HG02610 (cell line): ENCODE measurements around the gene ASAP2.

Source experiments
- ATAC-seq: cut with Tn5 transposase; IDR thresholded peaks from one replicate; pipeline ENCODE4 v1.9.1; 2021; ENCODE audit warnings: mild to moderate bottlenecking, moderate library complexity; ENCODE audit not compliant: unreplicated experiment

Gene ASAP2

GRCh38 chr2:9341337-9341887 lies 134.8 kb downstream of the ASAP2 start:
- ATAC-seq = no peak

- ATAC-seq = no peak
Observed at GRCh38 chr2:9342659-9343058, 136.0 kb downstream of the ASAP2 start.

- ATAC-seq = no peak
Observed at GRCh38 chr2:9343524-9343923, 136.9 kb downstream of the ASAP2 start.

- no peak for ATAC-seq
Observed at GRCh38 chr2:9344434-9344833, 137.8 kb downstream of the ASAP2 start.

GRCh38 chr2:9345343-9345742 lies 138.7 kb downstream of the ASAP2 start:
- ATAC-seq = no peak

- ATAC-seq = no peak
Observed at GRCh38 chr2:9345997-9346396, 139.4 kb downstream of the ASAP2 start.

- ATAC-seq = no peak
Observed at GRCh38 chr2:9346885-9347284, 140.3 kb downstream of the ASAP2 start.

GRCh38 chr2:9347411-9347881 lies 140.8 kb downstream of the ASAP2 start:
- ATAC-seq = no peak

GRCh38 chr2:9354318-9354717 lies 147.7 kb downstream of the ASAP2 start:
- ATAC-seq = no peak

GRCh38 chr2:9355270-9355669 lies 148.7 kb downstream of the ASAP2 start:
- ATAC-seq = no peak

GRCh38 chr2:9355716-9356115 lies 149.1 kb downstream of the ASAP2 start:
- ATAC-seq = no peak

GRCh38 chr2:9356261-9356660 lies 149.6 kb downstream of the ASAP2 start:
- no peak for ATAC-seq

GRCh38 chr2:9358846-9359245 lies 152.2 kb downstream of the ASAP2 start:
- no peak for ATAC-seq

- no peak for ATAC-seq
Observed at GRCh38 chr2:9359463-9359862, 152.9 kb downstream of the ASAP2 start.

GRCh38 chr2:9360110-9360509 lies 153.5 kb downstream of the ASAP2 start:
- ATAC-seq = no peak

GRCh38 chr2:9360701-9361100 lies 154.1 kb downstream of the ASAP2 start:
- no peak for ATAC-seq

- no peak for ATAC-seq
Observed at GRCh38 chr2:9364373-9364772, 157.8 kb downstream of the ASAP2 start.

GRCh38 chr2:9364791-9365497 lies 158.3 kb downstream of the ASAP2 start:
- no peak for ATAC-seq

GRCh38 chr2:9365498-9366019 lies 158.9 kb downstream of the ASAP2 start:
- ATAC-seq = no peak

- no peak for ATAC-seq
Observed at GRCh38 chr2:9366026-9366425, 159.4 kb downstream of the ASAP2 start.

GRCh38 chr2:9370746-9371145 lies 164.1 kb downstream of the ASAP2 start:
- no peak for ATAC-seq

GRCh38 chr2:9373047-9373446 lies 166.4 kb downstream of the ASAP2 start:
- ATAC-seq = no peak

GRCh38 chr2:9373476-9373875 lies 166.9 kb downstream of the ASAP2 start:
- no peak for ATAC-seq
